K562 (cell line): ENCODE data around the gene MFSD2B. TPM values are rescaled to one million over a fixed set of nuclear protein-coding genes. Genes with fewer than 3 reads are reported as not detected.

ENCODE experiments used
- ATAC-seq: fragments of 200-7000 bp; cut with Tn5 transposase; 3 replicates; pipeline ENCODE4 v1.9.1; 2020; ENCODE audit warnings: moderate library complexity
- BruUV-seq: library from RNA; stranded (reverse); fragments of 400-500 nt; replicated peaks from 2 replicates; lab custom pipeline; 2021; lab: Mats Ljungman, UMichigan
- CTCF ChIA-PET: fragments of 300-600 bp; formaldehyde crosslinking; extraction: SDS; loops from one replicate; lab custom pipeline; 2021; ENCODE audit warnings: low intra/inter-chr PET ratio; lab: Yijun Ruan, JAX
- POLR2A ChIA-PET: fragments of 300-600, 350-650 bp; sonication (Branson Sonifier 250); formaldehyde crosslinking; extraction: SDS; loops from one replicate; lab custom pipeline; 2021; ENCODE audit warnings: antibody characterized with exemption, inconsistent platforms; lab: Yijun Ruan, JAX
- DNase-seq, 4 experiments: peaks; one replicate each; pipeline versions ENCODE4 v3.0.0 to v3.0.0-alpha.2; 2011 to 2018; ENCODE audit warnings: low spot score in 3 of 4, mixed read lengths in 3 of 4; ENCODE audit errors: extremely low read depth in 1 of 4
- FAIRE-seq: peaks from 2 replicates; lab custom pipeline; 2011; peaks lifted over from hg19 to GRCh38; lab: Jason Lieb, UNC
- H2AFZ ChIP-seq: 2 replicates; pipeline ENCODE4 v1.6.0; 2011; ENCODE audit warnings: low read depth, low read length, control low read depth, inconsistent platforms
- H3K27ac ChIP-seq: fragments of 200-600 bp; 3 replicates; pipeline ENCODE4 v1.8.0; 2011; ENCODE audit warnings: low read depth, mild to moderate bottlenecking, control low read depth, inconsistent platforms, low read length, moderate library complexity, mixed read lengths; ENCODE audit errors: extremely low read depth
- H3K27me3 ChIP-seq, 2 experiments: fragments of 300-600 bp in 1 of 2; 2 replicates in 1 of 2; 3 replicates in 1 of 2; pipeline versions ENCODE4 v1.6.0 to v1.8.0; 2011; ENCODE audit warnings: inconsistent platforms in 2 of 2, low read length in 2 of 2, mild to moderate bottlenecking in 1 of 2, mixed read lengths in 1 of 2, moderate library complexity in 1 of 2; ENCODE audit not compliant: control insufficient read depth in 2 of 2, insufficient read depth in 2 of 2
- H3K36me3 ChIP-seq: fragments of 300-600 bp; 3 replicates; pipeline ENCODE4 v1.8.0; 2011; ENCODE audit warnings: mild to moderate bottlenecking, low read length, inconsistent platforms; ENCODE audit not compliant: control insufficient read depth, insufficient read depth
- H3K4me1 ChIP-seq, 2 experiments: fragments of 200-600 bp in 1 of 2; replicated peaks in 1 of 2; 2 replicates in 1 of 2; 3 replicates in 1 of 2; pipeline versions ENCODE4 v1.5.1 to v1.8.0; 2011; ENCODE audit warnings: inconsistent platforms in 2 of 2, low read length in 2 of 2, mild to moderate bottlenecking in 1 of 2, mixed read lengths in 1 of 2, moderate library complexity in 1 of 2; ENCODE audit not compliant: control insufficient read depth in 2 of 2, insufficient read depth in 2 of 2
- H3K4me2 ChIP-seq: 2 replicates; pipeline ENCODE4 v1.6.1; 2011; ENCODE audit warnings: low read length, control low read depth, inconsistent platforms, mixed read lengths; ENCODE audit not compliant: insufficient read depth
- H3K4me3 ChIP-seq: fragments of 200-600 bp; sonication (generic), shearing (Covaris generic); 2 replicates; pipeline ENCODE4 v1.5.1; 2016; ENCODE audit warnings: control low read depth, inconsistent platforms
- H3K79me2 ChIP-seq: fragments of 200-600 bp; 3 replicates; pipeline ENCODE4 v1.8.0; 2011; ENCODE audit warnings: low read length, inconsistent platforms; ENCODE audit not compliant: control insufficient read depth, insufficient read depth
- H3K9ac ChIP-seq, 2 experiments: 2 replicates each; pipeline versions ENCODE4 v1.6.0 to v1.6.1; 2011; ENCODE audit warnings: low read depth in 2 of 2, low read length in 2 of 2, control low read depth in 1 of 2, inconsistent platforms in 1 of 2, mild to moderate bottlenecking in 1 of 2, mixed read lengths in 1 of 2; ENCODE audit not compliant: insufficient read depth in 1 of 2
- H3K9me1 ChIP-seq: one replicate; pipeline ENCODE4 v1.6.0; 2011; ENCODE audit warnings: inconsistent platforms, mild to moderate bottlenecking, low read length, moderate library complexity; ENCODE audit not compliant: control insufficient read depth, insufficient read depth
- H3K9me3 ChIP-seq: replicated peaks from 2 replicates; pipeline ENCODE4 v1.5.1; 2011; ENCODE audit warnings: low read depth, low read length, inconsistent platforms; ENCODE audit not compliant: control insufficient read depth, insufficient read depth
- H4K20me1 ChIP-seq: replicated peaks from 2 replicates; pipeline ENCODE4 v1.6.1; 2011; ENCODE audit warnings: low read length, inconsistent platforms, mixed read lengths; ENCODE audit not compliant: control insufficient read depth, insufficient read depth
- ETV6 ChIP-seq, 3 experiments: fragments of 150-350 bp in 1 of 3; sonication (generic) in 1 of 3; formaldehyde crosslinking in 1 of 3; IDR thresholded peaks; 2 replicates each; pipeline versions ENCODE4 v1.6.1 to v1.8.0; 2014 to 2022; ENCODE audit warnings: borderline replicate concordance in 2 of 3, low read depth in 2 of 3, antibody characterized with exemption in 1 of 3, low read length in 1 of 3, mild to moderate bottlenecking in 1 of 3, missing genetic modification reagents in 1 of 3
- HMG20B ChIP-seq: fragments of 250-450 bp; sonication (Bioruptor Pico); IDR thresholded peaks from 2 replicates; pipeline ENCODE4 v1.5.0; 2021; ENCODE audit warnings: mild to moderate bottlenecking
- RBFOX2 ChIP-seq: fragments of 200-400 bp; formaldehyde crosslinking; IDR thresholded peaks from 2 replicates; pipeline ENCODE4 v1.6.1; 2017; ENCODE audit warnings: low read depth, mild to moderate bottlenecking, low read length, moderate library complexity
- RUNX1 ChIP-seq: sonication (generic); IDR thresholded peaks from 2 replicates; pipeline ENCODE4 v1.6.1; 2016; ENCODE audit warnings: antibody characterized with exemption, low read depth
- SMARCE1 ChIP-seq: fragments of 450-650 bp; IDR thresholded peaks from 2 replicates; pipeline ENCODE4 v1.7.1; 2016; ENCODE audit warnings: mild to moderate bottlenecking
- SPI1 ChIP-seq: IDR thresholded peaks from 2 replicates; pipeline ENCODE4 v1.6.1; 2011; ENCODE audit warnings: low read depth, low read length, control low read depth, borderline replicate concordance
- WGBS: fragments of 100-300 bp; shearing (Covaris generic); methylation state at CpG from one replicate; pipeline ENCODE4 v1.1.6; 2016; ENCODE audit warnings: low coverage, mixed read lengths; ENCODE audit not compliant: insufficient coverage; ENCODE audit errors: missing lambda C conversion rate; 5-methylcytosine and 5-hydroxymethylcytosine counted together
- in situ Hi-C: fragments of 300-500 bp; cut with MboI; formaldehyde crosslinking; loops from 4 replicates; pipeline ENCODE4 v1.15.0; 2018; ENCODE audit warnings: inconsistent platforms, mixed read lengths
- intact Hi-C: fragments of 100-400 bp; cut with micrococcal nuclease; formaldehyde crosslinking; loops from 2 replicates; pipeline ENCODE4 v1.14.2; 2022
- polyA plus RNA-seq, 8 experiments: library from polyadenylated mRNA; depleted of rRNA in 4 of 8; stranded (reverse) in 5 of 8; unstranded in 3 of 8; fragments of >200 nt; fragmentation: Nextera tagmentation in 2 of 8; fragmentation: Illumina TruSeq in 1 of 8; extraction: Ambion mirVana in 2 of 8; extraction: Trizol in 1 of 8; gene quantifications; 2 replicates each; pipeline versions ENCODE4 v1.2.1 to v1.2.3, GENCODE V29; 2011 to 2014; ENCODE audit warnings: inconsistent platforms in 1 of 8, missing spikeins in 1 of 8
- total RNA-seq, 7 experiments: library from RNA; depleted of rRNA in 6 of 7; stranded (reverse); fragments of >200 nt in 6 of 7; fragmentation: Illumina TruSeq in 2 of 7; extraction: Trizol in 2 of 7; gene quantifications; 2 replicates each; pipeline versions ENCODE4 v1.2.1 to v1.2.3, GENCODE V29; 2011 to 2021; ENCODE audit warnings: low replicate concordance in 1 of 7
- TF ChIP-seq, protein P1 (sequence below): fragments of 250-450 bp; sonication (Bioruptor Pico); IDR thresholded peaks from 2 replicates; pipeline ENCODE4 v1.4.0; 2020; ENCODE audit warnings: mild to moderate bottlenecking, moderate library complexity, borderline replicate concordance

Gene MFSD2B
- total and polyA plus RNA-seq, 9 of the 15 experiments (the other 6 are each of a cell fraction or from before 2014, with no cell fraction given), result 2.6 to 10.9 (median 6.8) TPM

DNA sequence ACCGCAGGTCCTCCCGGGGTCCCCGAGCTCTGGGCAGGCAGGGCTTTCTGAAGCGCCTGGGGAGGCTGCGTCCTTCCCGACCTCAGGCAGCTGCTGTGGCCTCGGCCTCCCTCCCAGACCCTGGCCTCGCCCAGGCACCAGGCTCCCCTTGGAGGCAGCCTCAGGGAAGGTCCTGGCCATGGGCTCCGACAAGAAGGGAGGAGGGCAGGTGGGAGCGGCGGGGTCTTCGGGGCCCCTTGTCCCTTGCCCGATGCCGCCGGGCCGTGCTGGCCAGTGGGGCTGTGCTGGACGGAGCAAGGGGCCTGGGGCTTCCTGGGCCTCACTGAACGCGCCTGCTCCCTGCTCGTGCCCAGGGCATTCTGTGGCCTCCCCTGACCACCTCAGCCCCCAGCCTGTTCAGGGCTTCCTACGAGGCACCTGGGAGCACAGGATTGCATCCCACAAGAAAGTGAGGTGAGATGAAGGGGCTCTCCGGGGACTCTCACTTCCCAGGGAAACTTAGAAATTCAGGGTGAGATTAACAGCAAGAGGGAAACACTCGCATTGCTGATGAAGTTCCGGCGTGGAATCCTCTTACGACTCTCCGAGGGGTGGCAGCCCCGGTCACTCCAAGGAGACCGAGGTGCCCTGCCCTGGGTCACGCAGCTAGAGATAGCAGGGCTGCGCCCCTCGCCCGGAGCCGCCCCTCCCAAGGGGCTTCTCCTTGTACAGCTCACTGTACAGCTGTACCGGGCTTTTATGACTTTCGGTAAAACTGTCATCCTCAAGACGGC is 778 bp downstream of the MFSD2B start (continued):
- TF ChIP-seq, protein P1, sequence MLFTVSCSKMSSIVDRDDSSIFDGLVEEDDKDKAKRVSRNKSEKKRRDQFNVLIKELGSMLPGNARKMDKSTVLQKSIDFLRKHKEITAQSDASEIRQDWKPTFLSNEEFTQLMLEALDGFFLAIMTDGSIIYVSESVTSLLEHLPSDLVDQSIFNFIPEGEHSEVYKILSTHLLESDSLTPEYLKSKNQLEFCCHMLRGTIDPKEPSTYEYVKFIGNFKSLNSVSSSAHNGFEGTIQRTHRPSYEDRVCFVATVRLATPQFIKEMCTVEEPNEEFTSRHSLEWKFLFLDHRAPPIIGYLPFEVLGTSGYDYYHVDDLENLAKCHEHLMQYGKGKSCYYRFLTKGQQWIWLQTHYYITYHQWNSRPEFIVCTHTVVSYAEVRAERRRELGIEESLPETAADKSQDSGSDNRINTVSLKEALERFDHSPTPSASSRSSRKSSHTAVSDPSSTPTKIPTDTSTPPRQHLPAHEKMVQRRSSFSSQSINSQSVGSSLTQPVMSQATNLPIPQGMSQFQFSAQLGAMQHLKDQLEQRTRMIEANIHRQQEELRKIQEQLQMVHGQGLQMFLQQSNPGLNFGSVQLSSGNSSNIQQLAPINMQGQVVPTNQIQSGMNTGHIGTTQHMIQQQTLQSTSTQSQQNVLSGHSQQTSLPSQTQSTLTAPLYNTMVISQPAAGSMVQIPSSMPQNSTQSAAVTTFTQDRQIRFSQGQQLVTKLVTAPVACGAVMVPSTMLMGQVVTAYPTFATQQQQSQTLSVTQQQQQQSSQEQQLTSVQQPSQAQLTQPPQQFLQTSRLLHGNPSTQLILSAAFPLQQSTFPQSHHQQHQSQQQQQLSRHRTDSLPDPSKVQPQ, result no peak
- TF ChIP-seq RUNX1, result no peak
- TF ChIP-seq RBFOX2, result peak; percentile 81
- TF ChIP-seq HMG20B (CRISPR knock-in tag), result no peak

DNA sequence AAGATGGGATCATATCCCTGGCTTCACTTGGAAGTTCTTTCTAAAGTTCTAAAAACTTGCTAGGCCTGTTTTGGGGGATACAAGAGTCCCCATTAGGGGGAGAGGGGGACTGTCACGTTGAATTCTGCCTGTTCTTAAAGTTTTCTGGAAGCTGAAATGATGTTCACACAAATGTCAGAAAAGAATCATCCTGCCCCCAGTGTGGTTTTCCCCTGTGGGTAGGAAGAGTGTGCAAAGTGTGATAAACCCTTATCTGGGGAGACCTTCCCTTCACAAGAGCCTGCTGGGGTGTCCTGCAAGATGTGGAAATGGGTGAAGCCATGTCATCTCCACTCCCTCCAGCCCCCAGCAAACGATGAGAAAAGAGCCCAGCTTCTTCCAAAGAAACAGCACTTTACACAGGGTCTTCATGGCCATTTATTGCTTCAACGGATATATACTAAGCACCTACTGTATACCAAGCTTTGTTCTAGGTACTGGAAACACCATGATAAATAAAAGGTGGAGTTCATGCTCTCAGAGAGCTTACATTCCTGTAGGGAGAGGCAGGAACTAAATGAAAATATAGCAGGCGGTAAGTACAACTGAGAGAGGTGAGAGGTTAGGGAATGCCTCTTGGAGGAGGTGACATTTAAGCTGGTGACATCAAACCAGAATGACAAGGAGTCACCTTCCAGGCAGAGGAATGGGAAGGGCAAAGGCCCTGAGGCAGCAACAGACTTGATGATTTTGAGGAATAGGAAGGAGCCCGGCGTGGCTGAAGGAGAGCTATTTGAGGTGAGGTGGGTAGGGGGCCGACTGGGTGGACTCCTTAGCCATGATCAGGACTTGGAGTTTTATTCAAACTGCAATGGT is 1.6 kb downstream of the MFSD2B start:
- peak overlapping the region; percentile 95 to 97 for H3K9ac ChIP-seq
- FAIRE-seq, result peak; percentile 98
- peaks cover 22% of the 10 kb centered on the region for H3K36me3 ChIP-seq
- H3K27me3 ChIP-seq, result no peaks in the 10 kb centered on the region
- peak overlapping the region; percentile 60 for H3K4me3 ChIP-seq
- H2AFZ ChIP-seq, result peak overlapping the region; percentile 85
- peak; percentile 74 for ATAC-seq
- DNase-seq, result peak; percentile 81 to 97 (median 89)
- peak overlapping the region; percentile 93 for H3K4me2 ChIP-seq
- intact Hi-C loops (loop anchor here (1.0 to 10.0 kb wide), 3 partner anchors 69 to 187 kb away; partner anchors contain the start of genes ATAD2B and UBXN2A), in situ Hi-C loops (no loop called here)
- peaks cover 46% of the 10 kb centered on the region for H3K79me2 ChIP-seq
- no peaks in the 10 kb centered on the region; the same call in 1 of the 2 replicates for H4K20me1 ChIP-seq
- POLR2A ChIA-PET, result interaction anchor here (0.9 to 3.2 kb wide), 13 partner anchors 9 to 111 kb away, joined by 3 to 14 read pairs (median 4); partner anchors contain the start of genes ATAD2B, TP53I3, UBXN2A and WDCP
- no peaks in the 10 kb centered on the region for H3K9me3 ChIP-seq
- 9% methylated on average over 7 of the region's 7 CpGs for WGBS
- CTCF ChIA-PET, result no interaction called here
- no peaks in the 10 kb centered on the region for H3K9me1 ChIP-seq
- peak overlapping the region; percentile 99 for H3K27ac ChIP-seq
- BruUV-seq, result TSS peak; percentile 36
- peaks cover 43 to 53% of the 10 kb centered on the region in 2 experiments for H3K4me1 ChIP-seq
- TF ChIP-seq SPI1 (peak; percentile 51; the same call in 1 of the 2 replicates), ETV6 (IDR thresholded peaks at IDR 0.05; ENCODE audit: borderline replicate concordance in 1 of 2, low read depth in 2 of 2, low read length in 1 of 2) (peak in 1 of 2 experiments; percentile 65; a peak in 2 of 4 replicates), ETV6 (CRISPR knock-in tag; IDR thresholded peaks at IDR 0.05; ENCODE audit: borderline replicate concordance) (no peak), SMARCE1 (peak; percentile 98)
